Activated naive CD4-positive, alpha-beta T cell treated with anti-CD3 and anti-CD28 coated beads for 36 hours (primary cell): ENCODE measurements around the gene CDPF1. TPM values are rescaled to one million over a fixed set of nuclear protein-coding genes. Genes with fewer than 3 reads are reported as not detected.
"Not testable (repeated sequence)": the region's sequence is repeated elsewhere in the genome, so short reads cannot be mapped to it uniquely, and the experiment has no call there.

ENCODE experiments used
- CTCF ChIA-PET: fragments of 350-600 bp; sonication (Branson Sonifier 250); formaldehyde crosslinking; loops from one replicate; lab custom pipeline; 2021; ENCODE audit warnings: antibody characterized with exemption; lab: Charles Lee
- DNase-seq: peaks from one replicate; pipeline ENCODE4 v3.0.0-alpha.2; 2020
- H3K27ac Mint-ChIP-seq: one replicate; pipeline ENCODE4 v1.8.0; 2021; ENCODE audit warnings: mild to moderate bottlenecking, mixed read lengths
- H3K27me3 Mint-ChIP-seq: one replicate; pipeline ENCODE4 v1.8.0; 2021; ENCODE audit warnings: low read depth, mixed read lengths
- H3K36me3 Mint-ChIP-seq: one replicate; pipeline ENCODE4 v1.8.0; 2021; ENCODE audit warnings: low read depth, mixed read lengths
- H3K4me1 Mint-ChIP-seq: one replicate; pipeline ENCODE4 v1.8.0; 2021; ENCODE audit warnings: low read depth, mixed read lengths
- H3K4me3 Mint-ChIP-seq: one replicate; pipeline ENCODE4 v1.8.0; 2021; ENCODE audit warnings: mild to moderate bottlenecking, moderate library complexity, mixed read lengths
- H3K9me3 Mint-ChIP-seq: one replicate; pipeline ENCODE4 v1.8.0; 2021; ENCODE audit warnings: mixed read lengths
- intact Hi-C: fragments of 100-400 bp; cut with micrococcal nuclease; formaldehyde crosslinking; loops from one replicate; pipeline ENCODE4 v1.15.1; 2023
- total RNA-seq, 2 experiments: library from RNA; stranded (reverse); gene quantifications; one replicate each; pipeline ENCODE4 v1.2.3, GENCODE V29; 2021

CDPF1 gene
- total RNA-seq, 2 experiments from 2014 or later, result 6.9 to 8.0 TPM

DNA sequence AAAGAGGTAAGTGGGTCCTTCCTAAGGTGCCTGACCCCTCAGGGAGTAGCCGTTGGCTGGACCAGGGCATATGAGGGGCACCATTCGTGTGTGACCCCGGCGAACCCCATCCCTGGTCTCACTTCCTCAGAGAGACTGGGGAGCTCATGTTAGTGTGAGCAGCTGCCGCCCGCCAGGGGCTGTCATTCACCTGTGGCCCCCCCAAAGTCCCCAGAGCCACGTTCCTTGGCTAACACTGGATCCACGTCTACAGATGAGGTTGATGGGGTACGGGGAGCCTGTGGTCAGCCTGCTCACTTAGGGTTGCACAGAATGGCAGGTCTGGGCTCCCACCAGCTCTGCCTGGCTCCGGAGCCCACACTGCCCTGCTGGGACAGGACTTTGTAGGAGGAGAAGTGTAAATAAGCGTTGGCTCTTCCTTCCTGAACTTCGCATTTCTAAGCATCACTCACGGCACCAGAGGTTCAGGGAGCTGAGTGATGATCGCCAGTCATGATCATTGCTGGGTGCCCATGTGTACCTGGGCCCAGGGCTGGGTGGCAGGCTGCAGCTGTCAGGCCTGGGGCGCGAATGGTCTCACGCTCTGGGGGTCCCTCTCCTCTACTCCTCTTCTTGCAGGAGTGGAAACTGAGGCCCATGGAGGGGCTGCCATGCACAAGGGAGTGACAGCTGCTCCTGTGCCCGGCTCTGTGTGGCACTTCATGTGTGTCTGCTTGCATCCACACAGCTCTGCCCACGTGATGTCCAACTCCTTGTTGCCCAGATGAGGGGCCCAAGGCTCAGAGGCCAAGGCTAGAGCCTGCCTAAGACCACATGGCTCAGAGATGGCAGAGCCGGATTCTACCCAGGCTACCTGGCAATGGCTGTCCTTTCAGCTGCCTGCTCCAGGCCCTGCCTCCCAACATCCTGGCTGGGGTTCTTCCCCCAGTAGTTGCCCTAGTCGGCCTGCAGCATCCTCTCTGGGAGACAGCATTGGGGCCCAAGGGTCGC is 28.9 kb upstream of the CDPF1 start:
- no peaks in the 10 kb centered on the region for H3K4me1 Mint-ChIP-seq
- H3K27me3 Mint-ChIP-seq, result no peaks in the 10 kb centered on the region
- no peak for DNase-seq
- intact Hi-C loops, result no loop called here
- H3K4me3 Mint-ChIP-seq, result no peak overlapping the region
- H3K27ac Mint-ChIP-seq, result no peak overlapping the region
- no peaks in the 10 kb centered on the region for H3K9me3 Mint-ChIP-seq
- CTCF ChIA-PET, result interaction anchor here (0.6 kb wide), 1 partner anchor 203 kb away, joined by 3 read pairs; no protein-coding TSS in a partner anchor
- H3K36me3 Mint-ChIP-seq, result peaks cover 4% of the 10 kb centered on the region

DNA sequence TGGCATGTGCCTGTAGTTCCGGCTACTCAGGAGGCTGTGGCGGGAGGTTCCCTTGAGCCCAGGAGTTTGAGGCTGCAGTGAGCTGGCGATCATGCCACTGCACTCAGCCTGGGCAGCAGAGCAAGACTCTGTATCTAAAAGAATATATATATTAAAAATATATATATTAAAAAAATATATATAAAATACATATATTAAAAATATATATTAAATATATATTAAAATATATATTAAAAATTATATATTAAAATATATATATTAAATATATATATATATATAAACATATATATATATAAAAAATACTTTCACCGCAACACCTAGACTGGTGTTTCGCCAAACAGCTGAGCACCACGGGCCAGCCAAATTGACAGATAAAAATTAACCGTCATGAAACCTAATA is 26.5 kb upstream of the CDPF1 start:
- Mint-ChIP-seq H3K36me3 (peaks cover 4% of the 10 kb centered on the region), H3K27ac (no peak overlapping the region), H3K4me1 (no peaks in the 10 kb centered on the region), H3K9me3 (no peaks in the 10 kb centered on the region), H3K27me3 (no peaks in the 10 kb centered on the region), H3K4me3 (no peak overlapping the region)
- CTCF ChIA-PET, result interaction anchor here (1.1 kb wide), 1 partner anchor 270 kb away, joined by 3 read pairs; no protein-coding TSS in a partner anchor
- intact Hi-C loops, result no loop called here
- DNase-seq, result no peak

DNA sequence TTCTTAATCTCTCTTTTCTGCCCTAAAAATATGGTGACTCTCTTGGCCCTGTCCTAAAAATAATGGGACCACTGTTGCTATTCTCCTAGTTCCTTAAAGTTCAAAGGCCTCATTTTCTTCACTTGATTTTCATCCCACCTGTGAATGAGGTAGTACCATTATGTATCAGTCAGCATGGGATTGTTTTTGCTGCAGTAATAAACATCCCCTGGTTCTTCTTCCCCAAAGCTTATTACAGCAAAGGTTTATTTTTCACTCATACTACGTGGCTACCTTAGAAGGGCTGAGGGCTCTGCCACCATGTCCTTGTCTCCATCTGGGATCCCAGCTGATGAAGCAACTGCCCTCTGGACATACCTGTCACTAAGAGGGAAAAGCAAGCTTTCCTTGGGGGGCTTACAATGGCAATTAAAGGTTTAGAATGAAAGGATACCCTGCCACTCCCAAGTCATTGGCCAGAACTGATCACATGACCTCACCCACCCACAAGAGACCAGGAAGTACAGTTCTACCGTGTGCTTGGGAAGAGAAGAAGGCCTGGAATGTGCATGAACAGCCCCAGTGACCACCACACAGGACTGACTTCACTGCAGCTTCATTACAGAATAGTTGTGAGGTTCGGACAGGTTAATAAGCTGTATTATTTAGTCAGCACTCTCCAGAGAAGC is 25.5 kb upstream of the CDPF1 start:
- no peaks in the 10 kb centered on the region for H3K4me1 Mint-ChIP-seq
- no peak for DNase-seq
- CTCF ChIA-PET, result interaction anchor here (0.6 to 1.1 kb wide), 2 partner anchors 269 to 878 kb away, joined by 3 read pairs; no protein-coding TSS in a partner anchor
- peaks cover 4% of the 10 kb centered on the region for H3K36me3 Mint-ChIP-seq
- no peaks in the 10 kb centered on the region for H3K27me3 Mint-ChIP-seq
- intact Hi-C loops, result no loop called here
- H3K9me3 Mint-ChIP-seq, result no peaks in the 10 kb centered on the region
- H3K4me3 Mint-ChIP-seq, result no peak overlapping the region
- no peak overlapping the region for H3K27ac Mint-ChIP-seq

DNA sequence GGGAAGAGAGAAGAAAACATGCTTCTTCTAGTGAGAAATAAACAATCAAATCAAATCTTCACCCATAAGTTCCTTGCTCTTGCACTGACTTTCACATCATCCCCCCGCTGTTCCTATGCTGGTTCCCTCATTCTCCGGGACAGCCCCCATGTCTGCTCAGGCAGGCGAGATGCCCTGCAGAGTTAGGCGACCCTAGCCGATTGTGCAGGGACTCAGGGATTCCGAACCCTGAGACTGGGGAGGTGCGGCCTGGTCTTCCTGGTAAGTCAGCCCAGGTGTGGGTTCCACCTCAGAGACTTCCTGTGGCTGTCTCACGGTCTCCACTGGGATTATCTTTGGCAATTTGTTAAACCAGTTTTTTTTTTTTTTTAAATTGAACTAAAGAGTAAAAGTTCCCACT is 24.3 kb upstream of the CDPF1 start:
- H3K4me1 Mint-ChIP-seq, result no peaks in the 10 kb centered on the region
- no peaks in the 10 kb centered on the region for H3K9me3 Mint-ChIP-seq
- CTCF ChIA-PET, result no interaction called here
- intact Hi-C loops, result no loop called here
- no peak overlapping the region for H3K4me3 Mint-ChIP-seq
- DNase-seq, result no peak
- peaks cover 4% of the 10 kb centered on the region for H3K36me3 Mint-ChIP-seq
- H3K27ac Mint-ChIP-seq, result no peak overlapping the region
- H3K27me3 Mint-ChIP-seq, result no peaks in the 10 kb centered on the region

DNA sequence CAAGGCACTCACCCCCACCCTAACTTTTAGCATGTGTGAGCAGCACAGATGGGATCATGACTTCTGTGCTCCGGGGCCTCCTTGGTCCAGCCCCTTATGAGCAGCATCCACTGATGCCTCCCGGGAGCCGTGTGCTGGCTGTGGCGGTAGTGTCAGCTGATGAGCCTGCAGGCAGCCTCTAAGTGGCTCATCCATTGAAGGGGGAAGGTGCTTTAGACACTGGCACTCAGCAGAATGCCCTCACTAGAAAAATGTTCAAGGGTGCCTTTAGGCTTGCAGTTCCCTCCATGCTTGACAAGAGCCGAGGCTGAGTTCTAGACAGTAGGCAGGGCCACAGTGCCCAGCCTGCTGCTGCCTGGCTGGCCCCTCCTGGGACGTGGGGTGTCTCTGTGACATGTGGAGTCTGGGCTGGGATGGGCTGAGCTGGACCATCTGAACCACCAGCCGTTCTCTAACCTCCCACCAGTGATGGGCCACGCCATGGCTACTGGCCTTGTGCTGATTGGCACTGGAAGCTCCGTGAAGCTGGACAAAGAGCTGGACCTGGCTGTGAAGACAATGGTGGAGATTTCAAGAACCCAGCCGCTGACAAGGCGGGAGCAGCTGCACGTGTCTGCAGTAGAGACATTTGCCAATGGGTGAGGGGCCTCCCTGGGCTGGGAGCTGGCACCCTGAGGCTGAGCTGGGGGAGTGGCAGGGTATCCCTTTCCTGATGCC is 23.5 kb upstream of the CDPF1 start:
- intact Hi-C loops, result no loop called here
- no peak overlapping the region for H3K4me3 Mint-ChIP-seq
- peaks cover 4% of the 10 kb centered on the region for H3K36me3 Mint-ChIP-seq
- CTCF ChIA-PET, result no interaction called here
- DNase-seq, result no peak
- no peaks in the 10 kb centered on the region for H3K27me3 Mint-ChIP-seq
- no peak overlapping the region for H3K27ac Mint-ChIP-seq
- H3K9me3 Mint-ChIP-seq, result no peaks in the 10 kb centered on the region
- H3K4me1 Mint-ChIP-seq, result no peaks in the 10 kb centered on the region

DNA sequence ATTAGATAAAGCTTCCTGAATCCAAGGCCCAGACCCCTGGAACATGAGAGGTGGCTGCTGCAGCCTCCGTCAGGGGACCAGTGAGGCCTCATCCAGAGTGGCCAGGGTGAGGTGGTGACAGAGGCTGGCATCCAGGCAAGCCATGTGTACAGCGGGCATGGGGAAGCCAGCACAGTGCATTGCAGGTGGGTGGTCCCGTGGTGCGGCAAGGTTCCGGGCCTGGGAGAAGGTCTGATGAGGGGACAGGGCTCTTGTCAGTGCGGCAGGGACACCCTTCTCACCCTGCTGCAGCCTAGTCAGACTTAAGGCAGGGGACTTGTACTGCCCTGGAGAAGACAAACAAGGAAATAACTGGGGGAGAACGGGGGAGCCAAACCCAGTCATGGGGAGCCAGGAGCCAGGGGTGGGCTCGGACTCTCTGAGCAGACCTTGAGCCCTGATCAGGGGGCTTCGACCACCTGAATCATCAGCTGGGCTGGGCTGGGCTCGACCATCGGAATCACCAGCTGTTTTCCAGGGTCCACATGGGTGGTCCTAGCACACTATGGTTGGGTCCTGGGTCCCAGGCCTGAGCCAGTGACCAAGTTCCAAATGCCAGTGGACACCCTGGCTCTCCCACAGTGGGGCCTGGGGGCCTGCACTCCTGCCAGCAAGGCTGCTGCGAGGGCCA is 22.8 kb upstream of the CDPF1 start:
- CTCF ChIA-PET, result no interaction called here

DNA sequence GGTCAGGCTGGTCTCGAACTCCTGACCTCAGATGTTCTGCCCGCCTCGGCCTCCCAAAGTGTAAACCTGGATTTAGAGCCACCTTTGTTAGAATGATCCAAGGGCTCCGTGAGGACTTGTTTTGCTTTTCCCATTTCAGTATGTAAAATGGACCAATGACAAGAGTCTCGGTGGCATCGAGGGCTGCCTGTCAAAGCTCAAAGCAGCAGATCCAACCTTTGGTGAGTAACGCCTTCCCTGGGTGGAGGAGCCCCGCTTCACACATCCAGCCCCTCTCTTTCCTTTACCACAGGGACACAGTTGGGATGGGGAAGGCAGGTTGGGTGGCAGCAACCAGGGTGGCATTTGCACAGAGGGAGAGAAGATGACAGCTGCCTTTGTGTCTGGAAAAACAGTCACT is 22.1 kb upstream of the CDPF1 start:
- Mint-ChIP-seq H3K4me3 (no peak overlapping the region), H3K27me3 (peaks cover 5% of the 10 kb centered on the region), H3K4me1 (peaks cover 8% of the 10 kb centered on the region), H3K27ac (no peak overlapping the region), H3K36me3 (peaks cover 4% of the 10 kb centered on the region), H3K9me3 (no peaks in the 10 kb centered on the region)
- CTCF ChIA-PET, result no interaction called here
- DNase-seq, result no peak
- intact Hi-C loops, result no loop called here

More for the DNA sequence above, 22.8 kb upstream of the CDPF1 start:
- Mint-ChIP-seq H3K27me3 (no peaks in the 10 kb centered on the region), H3K4me3 (no peak overlapping the region), H3K9me3 (no peaks in the 10 kb centered on the region), H3K4me1 (peaks cover 3% of the 10 kb centered on the region), H3K27ac (no peak overlapping the region), H3K36me3 (peaks cover 4% of the 10 kb centered on the region)
- intact Hi-C loops, result no loop called here
- DNase-seq, result no peak

DNA sequence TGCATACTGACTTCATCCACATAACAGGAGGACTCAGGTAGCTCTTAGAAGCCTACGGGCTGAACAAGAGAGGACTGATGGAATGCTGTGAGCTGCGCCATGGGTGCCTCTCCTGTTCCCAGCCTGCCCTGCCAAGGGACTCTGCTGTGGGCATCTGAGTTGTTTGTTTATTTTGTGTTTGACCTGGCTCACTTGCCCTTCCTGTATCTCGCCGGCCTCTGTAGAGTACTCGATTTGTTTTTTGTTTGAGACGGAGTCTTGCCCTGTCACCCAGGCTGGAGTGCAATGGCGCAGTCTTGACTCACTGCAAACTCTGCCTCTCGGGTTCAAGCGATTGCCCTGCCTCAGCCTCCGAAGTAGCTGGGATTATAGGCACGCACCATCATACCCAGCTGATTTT is 19.5 kb upstream of the CDPF1 start:
- Mint-ChIP-seq H3K4me3 (no peak overlapping the region), H3K36me3 (no peaks in the 10 kb centered on the region), H3K27ac (no peak overlapping the region), H3K4me1 (peaks cover 8% of the 10 kb centered on the region), H3K27me3 (peaks cover 18% of the 10 kb centered on the region), H3K9me3 (peaks cover 3% of the 10 kb centered on the region)
- CTCF ChIA-PET, result no interaction called here
- intact Hi-C loops, result no loop called here
- DNase-seq, result no peak

DNA sequence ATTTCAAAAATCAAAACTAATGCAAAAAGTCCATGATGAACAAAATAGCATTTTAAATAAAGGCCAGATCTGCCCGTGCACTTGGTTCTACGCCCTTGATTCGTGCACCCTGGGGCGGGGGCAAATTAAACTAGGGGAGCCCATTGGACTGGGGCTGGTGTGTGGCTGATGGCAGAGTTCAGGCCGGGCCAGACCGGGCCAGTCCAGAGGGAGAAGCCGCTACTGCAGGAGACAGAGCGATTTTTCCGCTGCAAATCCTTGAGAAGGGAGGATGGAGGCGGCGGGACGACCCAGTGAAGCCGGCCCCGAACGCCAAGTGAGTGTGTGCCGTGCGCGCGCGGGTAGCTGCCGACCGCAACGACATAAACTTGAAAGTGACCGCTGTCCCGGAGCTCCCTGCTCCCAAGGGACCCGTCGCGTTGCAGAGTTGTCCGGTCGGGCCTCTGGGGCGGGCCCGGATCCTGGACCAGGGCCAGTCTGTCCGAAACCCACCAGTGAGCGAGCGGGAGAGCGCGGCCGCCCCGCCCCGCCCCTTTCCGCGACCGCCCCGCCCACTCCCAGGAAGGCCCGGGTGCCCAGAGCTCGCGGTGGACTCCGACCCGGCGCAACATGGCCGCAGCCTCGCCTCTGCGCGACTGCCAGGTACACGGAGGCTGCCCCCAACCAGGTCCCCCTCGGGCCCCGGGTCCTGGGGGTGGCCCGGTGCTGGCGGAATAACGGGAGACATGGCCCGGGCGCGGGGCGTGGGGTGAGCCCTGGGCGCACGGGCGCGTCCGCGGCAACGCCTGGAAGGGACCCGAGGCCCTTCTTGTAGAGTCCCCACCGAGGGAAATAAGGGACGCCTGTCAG is 17.6 kb upstream of the CDPF1 start, which contains the start of gene TTC38:
TTC38 (plus strand) TSS at position 578 of the 849 bp plus-strand sequence; CDS start at position 610, 32 bp downstream.
- H3K27me3 Mint-ChIP-seq, result peaks cover 32% of the 10 kb centered on the region
- intact Hi-C loops, result loop anchor here (2.0 kb wide), 1 partner anchor 15 kb away; no protein-coding TSS in a partner anchor
- H3K9me3 Mint-ChIP-seq, result peaks cover 4% of the 10 kb centered on the region
- H3K27ac Mint-ChIP-seq, result no peak within 1 kb of the TSS
- H3K36me3 Mint-ChIP-seq, result no peaks in the 10 kb centered on the region
- peak; percentile 42 for DNase-seq
- peak within 1 kb of the TSS; percentile 85 for H3K4me3 Mint-ChIP-seq
- CTCF ChIA-PET, result no interaction called here
- peaks cover 8% of the 10 kb centered on the region for H3K4me1 Mint-ChIP-seq

DNA sequence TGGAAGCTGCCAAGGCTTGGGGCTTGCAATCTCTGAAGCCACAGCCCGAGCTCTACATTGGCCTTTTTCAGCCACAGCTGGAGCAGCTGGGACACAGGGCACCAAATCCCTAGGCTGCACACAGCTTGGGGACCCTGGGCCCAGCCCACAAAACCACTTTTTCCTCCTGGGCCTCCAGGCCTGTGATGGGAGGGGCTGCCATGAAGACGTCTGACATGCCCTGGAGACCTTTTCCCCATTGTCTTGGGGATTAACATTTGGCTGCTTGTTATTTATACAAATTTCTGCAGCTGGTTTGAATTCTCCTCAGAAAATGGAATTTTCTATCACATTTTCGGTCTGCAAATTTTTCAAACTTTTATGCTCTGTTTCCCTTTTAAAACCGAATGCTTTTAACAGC is 15.5 kb upstream of the CDPF1 start:
- intact Hi-C loops, result loop anchor here (2.0 kb wide), 1 partner anchor 13 kb away; no protein-coding TSS in a partner anchor

DNA sequence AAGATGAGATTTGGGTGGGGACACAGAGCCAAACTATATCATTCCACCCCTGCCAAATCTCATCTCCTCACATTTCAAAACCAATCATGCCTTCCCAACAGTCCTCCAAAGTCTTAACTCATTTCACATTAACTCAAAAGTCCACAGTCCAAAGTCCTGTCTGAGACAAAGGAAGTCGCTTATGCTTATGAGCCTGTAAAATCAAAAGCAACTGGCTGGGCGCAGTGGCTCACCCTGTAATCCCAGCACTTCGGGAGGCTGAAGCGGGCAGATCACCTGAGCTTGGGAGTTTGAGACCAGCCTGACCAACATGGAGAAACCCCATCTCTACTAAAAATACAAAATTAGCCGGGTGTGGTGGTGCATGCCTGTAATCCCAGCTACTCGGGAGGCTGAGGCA is 14.4 kb upstream of the CDPF1 start:
- H3K36me3 Mint-ChIP-seq, DNase-seq, H3K4me3 Mint-ChIP-seq, H3K9me3 Mint-ChIP-seq, CTCF ChIA-PET, intact Hi-C loops, H3K27ac Mint-ChIP-seq, H3K4me1 Mint-ChIP-seq: not testable (repeated sequence)
- H3K27me3 Mint-ChIP-seq, result peaks cover 61% of the 10 kb centered on the region

More for the DNA sequence above, 15.5 kb upstream of the CDPF1 start:
- not testable (repeated sequence) for H3K4me1 Mint-ChIP-seq, H3K27ac Mint-ChIP-seq, H3K9me3 Mint-ChIP-seq, DNase-seq, H3K36me3 Mint-ChIP-seq, H3K4me3 Mint-ChIP-seq
- H3K27me3 Mint-ChIP-seq, result peaks cover 52% of the 10 kb centered on the region
- CTCF ChIA-PET, result interaction anchor here (0.9 kb wide), 1 partner anchor 30 kb away, joined by 3 read pairs; no protein-coding TSS in a partner anchor
